SK-N-MC (cell line): ENCODE data around the gene CACNA1C.

Experiments
- DNase-seq: peaks from one replicate; pipeline ENCODE4 v3.0.0-alpha.2; 2011; ENCODE audit warnings: low read depth, low spot score
- H3K27ac ChIP-seq: fragments of 200-600 bp; sonication (generic); 2 replicates; pipeline ENCODE4 v1.5.1; 2016; ENCODE audit warnings: mixed run types
- H3K36me3 ChIP-seq: fragments of 200-600 bp; sonication (generic); 2 replicates; pipeline ENCODE4 v1.6.1; 2017; ENCODE audit warnings: antibody characterized with exemption, low read length, mixed read lengths; ENCODE audit not compliant: insufficient read depth
- H3K4me3 ChIP-seq: fragments of 200-600 bp; sonication (generic); 2 replicates; pipeline ENCODE4 v1.5.1; 2016
- H3K9ac ChIP-seq: fragments of 200-600 bp; sonication (generic); 2 replicates; pipeline ENCODE4 v1.8.0; 2017; ENCODE audit warnings: mixed run types, mixed read lengths; ENCODE audit not compliant: insufficient read length
- H3K9me3 ChIP-seq: fragments of 200-600 bp; sonication (generic); 2 replicates; pipeline ENCODE4 v1.6.1; 2017; ENCODE audit warnings: low read depth, mild to moderate bottlenecking, antibody characterized with exemption, low read length, moderate library complexity, mixed read lengths
- EZH2 ChIP-seq: fragments of 200-600 bp; sonication (generic); IDR thresholded peaks from one replicate; pipeline ENCODE4 v1.6.1; 2017; ENCODE audit warnings: antibody characterized with exemption
- FOXP2 ChIP-seq: optimal IDR thresholded peaks from 2 replicates; pipeline ENCODE3; 2011; ENCODE audit warnings: mild to moderate bottlenecking, moderate library complexity; ENCODE audit not compliant: insufficient read depth; ENCODE audit errors: extremely low read length, control extremely low read depth
- POLR2AphosphoS5 ChIP-seq: IDR thresholded peaks from 2 replicates; pipeline ENCODE4 v1.6.1; 2012; ENCODE audit warnings: mild to moderate bottlenecking, low read depth, low read length, borderline replicate concordance

CACNA1C gene

GRCh38 chr12:2355198-2355597 is 302.4 kb downstream of the CACNA1C start:
- Histone ChIP-seq H3K36me3 (no peaks in the 10 kb centered on the region), H3K4me3 (no peak overlapping the region), H3K9me3 (no peaks in the 10 kb centered on the region), H3K9ac (no peak overlapping the region), H3K27ac (no peak overlapping the region)
- no peak for DNase-seq
- TF ChIP-seq POLR2AphosphoS5 (no peak), FOXP2 (no peak), EZH2 (no peak)

GRCh38 chr12:2355604-2356003 is 302.8 kb downstream of the CACNA1C start:
- no peaks in the 10 kb centered on the region for H3K9me3 ChIP-seq
- no peak for DNase-seq
- no peak for TF ChIP-seq FOXP2
- TF ChIP-seq POLR2AphosphoS5, result no peak
- no peak for TF ChIP-seq EZH2
- H3K27ac ChIP-seq, result no peak overlapping the region
- no peak overlapping the region for H3K9ac ChIP-seq
- H3K4me3 ChIP-seq, result no peak overlapping the region
- H3K36me3 ChIP-seq, result no peaks in the 10 kb centered on the region

- H3K27ac ChIP-seq, result no peak overlapping the region
- no peaks in the 10 kb centered on the region for H3K36me3 ChIP-seq
- TF ChIP-seq POLR2AphosphoS5 (no peak), FOXP2 (no peak), EZH2 (no peak)
- no peak for DNase-seq
- no peak overlapping the region for H3K9ac ChIP-seq
- no peaks in the 10 kb centered on the region for H3K9me3 ChIP-seq
- H3K4me3 ChIP-seq, result no peak overlapping the region
Observed at GRCh38 chr12:2356601-2357125, 303.9 kb downstream of the CACNA1C start.

GRCh38 chr12:2358986-2359658 is 306.3 kb downstream of the CACNA1C start:
- no peaks in the 10 kb centered on the region for H3K9me3 ChIP-seq
- H3K36me3 ChIP-seq, result no peaks in the 10 kb centered on the region
- peak overlapping the region; percentile 39; the same call in 1 of the 2 replicates for H3K27ac ChIP-seq
- no peak overlapping the region for H3K9ac ChIP-seq
- H3K4me3 ChIP-seq, result no peak overlapping the region
- DNase-seq, result no peak
- TF ChIP-seq POLR2AphosphoS5 (no peak), EZH2 (no peak), FOXP2 (no peak)

GRCh38 chr12:2359725-2360629 is 307.2 kb downstream of the CACNA1C start:
- Histone ChIP-seq H3K27ac (no peak overlapping the region), H3K9ac (no peak overlapping the region), H3K4me3 (no peak overlapping the region), H3K36me3 (no peaks in the 10 kb centered on the region), H3K9me3 (no peaks in the 10 kb centered on the region)
- TF ChIP-seq EZH2 (no peak), POLR2AphosphoS5 (no peak)
- DNase-seq, result no peak

GRCh38 chr12:2360630-2361170 is 307.9 kb downstream of the CACNA1C start:
- no peak for DNase-seq
- TF ChIP-seq EZH2 (no peak), POLR2AphosphoS5 (no peak), FOXP2 (no peak)
- H3K9ac ChIP-seq, result no peak overlapping the region

GRCh38 chr12:2363836-2364609 is 311.2 kb downstream of the CACNA1C start:
- no peak for TF ChIP-seq FOXP2
- no peak for TF ChIP-seq POLR2AphosphoS5
- TF ChIP-seq EZH2, result no peak
- no peak for DNase-seq
- H3K27ac ChIP-seq, result no peak overlapping the region
- no peak overlapping the region for H3K4me3 ChIP-seq
- no peak overlapping the region for H3K9ac ChIP-seq
- H3K36me3 ChIP-seq, result no peaks in the 10 kb centered on the region
- no peaks in the 10 kb centered on the region for H3K9me3 ChIP-seq

More at GRCh38 chr12:2360630-2361170, 307.9 kb downstream of the CACNA1C start:
- H3K27ac ChIP-seq, result no peak overlapping the region
- no peaks in the 10 kb centered on the region for H3K36me3 ChIP-seq
- H3K4me3 ChIP-seq, result no peak overlapping the region
- no peaks in the 10 kb centered on the region for H3K9me3 ChIP-seq

GRCh38 chr12:2364631-2365051 is 311.9 kb downstream of the CACNA1C start:
- no peak overlapping the region for H3K27ac ChIP-seq
- DNase-seq, result no peak
- H3K36me3 ChIP-seq, result no peaks in the 10 kb centered on the region
- H3K9ac ChIP-seq, result no peak overlapping the region
- H3K4me3 ChIP-seq, result no peak overlapping the region
- no peak for TF ChIP-seq POLR2AphosphoS5
- TF ChIP-seq EZH2, result no peak
- no peak for TF ChIP-seq FOXP2
- H3K9me3 ChIP-seq, result no peaks in the 10 kb centered on the region
